ENCODE data around the gene TAOK3. TPM values are rescaled to one million over a fixed set of nuclear protein-coding genes. Genes with fewer than 3 reads are reported as not detected.
A peak's percentile ranks its signal among the peaks of the same experiment; 100 is the strongest.

TAOK3 gene
- total and polyA plus RNA-seq, 3 experiments from 2014 or later, result 52.5 to 129 (median 53.0) TPM

GRCh38 chr12:118220702-118221101 lies 152.0 kb downstream of the TAOK3 start:
- no peaks in the 10 kb centered on the region for H3K4me1 ChIP-seq (ENCODE audit: insufficient read depth, low read length)
- H3K4me3 ChIP-seq (ENCODE audit: low read length), result no peak overlapping the region
- H3K36me3 Mint-ChIP-seq, result peaks cover 0 to 50% (median 11%) of the 10 kb centered on the region in 3 donors
- DNase-seq, result no peak
- ChIA-PET POLR2A (no interaction called here), CTCF (interaction anchor here (1.1 kb wide), 1 partner anchor 156 kb away, joined by 4 read pairs; the partner anchor contains the start of gene SUDS3)
- H3K4me3 Mint-ChIP-seq, result no peak overlapping the region
- H3K27ac ChIP-seq (ENCODE audit: low read depth, low read length), result no peak overlapping the region
- H3K27me3 ChIP-seq (ENCODE audit: insufficient read depth, low read length, poor library complexity, severe bottlenecking), result no peaks in the 10 kb centered on the region
- no peaks in the 10 kb centered on the region for H3K9me3 ChIP-seq (ENCODE audit: low read length)
- no peaks in the 10 kb centered on the region for H3K36me3 ChIP-seq (ENCODE audit: insufficient read depth, low read length)
- no peaks in the 10 kb centered on the region for H3K9me3 Mint-ChIP-seq
- no peaks in the 10 kb centered on the region for H3K27me3 Mint-ChIP-seq
- H3K4me1 Mint-ChIP-seq, result peaks cover 0 to 4% (median 0%) of the 10 kb centered on the region in 3 donors
- peak overlapping the region in 1 of 8 donors; percentile 32 for H3K27ac Mint-ChIP-seq

GRCh38 chr12:118219772-118220171 lies 152.9 kb downstream of the TAOK3 start:
- Histone ChIP-seq H3K4me3 (ENCODE audit: low read length) (no peak overlapping the region), H3K9me3 (ENCODE audit: low read length) (no peaks in the 10 kb centered on the region), H3K36me3 (ENCODE audit: insufficient read depth, low read length) (no peaks in the 10 kb centered on the region), H3K4me1 (ENCODE audit: insufficient read depth, low read length) (no peaks in the 10 kb centered on the region), H3K27me3 (ENCODE audit: insufficient read depth, low read length, poor library complexity, severe bottlenecking) (no peaks in the 10 kb centered on the region), H3K27ac (ENCODE audit: low read depth, low read length) (no peak overlapping the region)
- POLR2A ChIA-PET, result no interaction called here
- peaks cover 0 to 4% (median 0%) of the 10 kb centered on the region in 3 donors for H3K4me1 Mint-ChIP-seq
- H3K36me3 Mint-ChIP-seq, result peaks cover 0 to 48% (median 11%) of the 10 kb centered on the region in 3 donors
- H3K9me3 Mint-ChIP-seq, result no peaks in the 10 kb centered on the region
- CTCF ChIA-PET, result interaction anchor here (0.8 kb wide), 1 partner anchor 10 kb away, joined by 3 read pairs; no protein-coding TSS in a partner anchor
- H3K4me3 Mint-ChIP-seq, result no peak overlapping the region
- H3K27ac Mint-ChIP-seq, result peak overlapping the region in 4 of 8 donors; percentile 56 to 79 (median 66)
- H3K27me3 Mint-ChIP-seq, result no peaks in the 10 kb centered on the region
- DNase-seq, result no peak

- Histone ChIP-seq H3K9me3 (ENCODE audit: low read length) (no peaks in the 10 kb centered on the region), H3K4me1 (ENCODE audit: insufficient read depth, low read length) (no peaks in the 10 kb centered on the region), H3K4me3 (ENCODE audit: low read length) (no peak overlapping the region), H3K27ac (ENCODE audit: low read depth, low read length) (no peak overlapping the region), H3K36me3 (ENCODE audit: insufficient read depth, low read length) (no peaks in the 10 kb centered on the region), H3K27me3 (ENCODE audit: insufficient read depth, low read length, poor library complexity, severe bottlenecking) (no peaks in the 10 kb centered on the region)
- CTCF ChIA-PET, result interaction anchor here (0.8 kb wide), 1 partner anchor 10 kb away, joined by 3 read pairs; no protein-coding TSS in a partner anchor
- Mint-ChIP-seq H3K4me1 (peaks cover 0 to 4% (median 0%) of the 10 kb centered on the region in 3 donors), H3K27ac (peak overlapping the region in 4 of 8 donors; percentile 9 to 66 (median 50)), H3K36me3 (peaks cover 0 to 44% (median 11%) of the 10 kb centered on the region in 3 donors), H3K4me3 (no peak overlapping the region), H3K9me3 (no peaks in the 10 kb centered on the region), H3K27me3 (no peaks in the 10 kb centered on the region)
- POLR2A ChIA-PET, result no interaction called here
- DNase-seq, result no peak
These were observed 153.6 kb downstream of the TAOK3 start for GRCh38 chr12:118219106-118219505.

DNA sequence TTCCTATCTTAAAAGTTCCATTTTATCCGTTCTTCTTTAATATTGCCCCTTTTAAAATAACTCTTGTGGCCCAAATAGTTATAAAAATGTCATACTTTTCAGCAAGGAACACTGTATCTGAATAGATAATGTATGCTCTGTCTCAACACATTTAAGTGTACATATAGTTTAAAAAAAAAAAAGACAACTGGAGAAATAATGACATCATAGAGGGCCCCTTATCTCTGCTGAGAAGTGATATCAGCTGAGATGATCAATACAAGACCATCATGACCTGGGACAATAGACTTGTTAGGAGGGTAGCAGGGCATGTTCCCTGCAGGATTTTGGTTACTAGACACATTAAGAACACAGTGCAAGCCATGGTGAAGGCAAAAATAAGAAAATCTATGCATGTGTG lies 159.3 kb downstream of the TAOK3 start:
- no peak overlapping the region for H3K4me3 ChIP-seq (ENCODE audit: low read length)
- H3K27ac ChIP-seq (ENCODE audit: low read depth, low read length), result no peak overlapping the region
- ChIA-PET CTCF (no interaction called here), POLR2A (no interaction called here)
- H3K4me3 Mint-ChIP-seq, result no peak overlapping the region
- peak overlapping the region in 3 of 8 donors; percentile 7 to 78 (median 23) for H3K27ac Mint-ChIP-seq
- H3K36me3 Mint-ChIP-seq, result peaks cover 0 to 69% (median 13%) of the 10 kb centered on the region in 3 donors
- peaks cover 4% of the 10 kb centered on the region for H3K36me3 ChIP-seq (ENCODE audit: insufficient read depth, low read length)
- peaks cover 0 to 4% (median 0%) of the 10 kb centered on the region in 3 donors for H3K4me1 Mint-ChIP-seq
- H3K9me3 Mint-ChIP-seq, result no peaks in the 10 kb centered on the region
- H3K9me3 ChIP-seq (ENCODE audit: low read length), result no peaks in the 10 kb centered on the region
- no peaks in the 10 kb centered on the region for H3K4me1 ChIP-seq (ENCODE audit: insufficient read depth, low read length)
- H3K27me3 ChIP-seq (ENCODE audit: insufficient read depth, low read length, poor library complexity, severe bottlenecking), result no peaks in the 10 kb centered on the region
- peaks cover 0 to 2% of the 10 kb centered on the region in 2 donors for H3K27me3 Mint-ChIP-seq
- DNase-seq, result no peak

- Histone ChIP-seq H3K27me3 (ENCODE audit: insufficient read depth, low read length, poor library complexity, severe bottlenecking) (no peaks in the 10 kb centered on the region), H3K27ac (ENCODE audit: low read depth, low read length) (no peak overlapping the region), H3K36me3 (ENCODE audit: insufficient read depth, low read length) (peaks cover 4% of the 10 kb centered on the region), H3K4me1 (ENCODE audit: insufficient read depth, low read length) (no peaks in the 10 kb centered on the region), H3K9me3 (ENCODE audit: low read length) (no peaks in the 10 kb centered on the region), H3K4me3 (ENCODE audit: low read length) (no peak overlapping the region)
- CTCF ChIA-PET, result interaction anchor here (1.1 kb wide), 1 partner anchor 29 kb away, joined by 3 read pairs; no protein-coding TSS in a partner anchor
- Mint-ChIP-seq H3K4me3 (no peak overlapping the region), H3K27me3 (peaks cover 0 to 2% of the 10 kb centered on the region in 2 donors), H3K4me1 (peaks cover 0 to 4% (median 0%) of the 10 kb centered on the region in 3 donors), H3K36me3 (peaks cover 0 to 70% (median 13%) of the 10 kb centered on the region in 3 donors), H3K9me3 (no peaks in the 10 kb centered on the region), H3K27ac (peak overlapping the region in 3 of 8 donors; percentile 5 to 37 (median 23))
- POLR2A ChIA-PET, result no interaction called here
- DNase-seq, result no peak
These were observed 160.1 kb downstream of the TAOK3 start for GRCh38 chr12:118212606-118213005.

DNA sequence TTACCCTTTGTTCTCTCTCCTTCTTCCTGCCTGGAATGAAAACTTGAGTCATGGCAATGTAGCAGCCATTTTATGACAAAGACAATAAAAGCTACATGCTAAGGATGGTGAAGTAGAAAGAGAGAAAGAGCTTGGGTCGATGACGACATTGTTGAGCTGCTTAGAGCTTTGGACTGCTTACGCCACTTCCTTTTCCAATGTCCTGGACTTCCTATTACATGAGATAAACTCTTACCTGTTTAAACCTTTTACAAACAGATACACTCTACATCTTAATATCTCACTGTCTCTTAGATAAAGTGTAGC lies 166.6 kb downstream of the TAOK3 start:
- DNase-seq, result no peak
- no peak overlapping the region for H3K27ac ChIP-seq (ENCODE audit: low read depth, low read length)
- H3K27ac Mint-ChIP-seq, result peak overlapping the region in 4 of 8 donors; percentile 23 to 86 (median 56)
- CTCF ChIA-PET, result no interaction called here
- POLR2A ChIA-PET, result no interaction called here
- H3K36me3 ChIP-seq (ENCODE audit: insufficient read depth, low read length), result peaks cover 12% of the 10 kb centered on the region
- no peaks in the 10 kb centered on the region for H3K4me1 ChIP-seq (ENCODE audit: insufficient read depth, low read length)
- H3K36me3 Mint-ChIP-seq, result peaks cover 0 to 47% (median 6%) of the 10 kb centered on the region in 3 donors
- H3K4me3 ChIP-seq (ENCODE audit: low read length), result no peak overlapping the region
- H3K9me3 Mint-ChIP-seq, result no peaks in the 10 kb centered on the region
- H3K27me3 Mint-ChIP-seq, result no peaks in the 10 kb centered on the region
- no peak overlapping the region for H3K4me3 Mint-ChIP-seq
- H3K9me3 ChIP-seq (ENCODE audit: low read length), result no peaks in the 10 kb centered on the region
- H3K27me3 ChIP-seq (ENCODE audit: insufficient read depth, low read length, poor library complexity, severe bottlenecking), result no peaks in the 10 kb centered on the region
- H3K4me1 Mint-ChIP-seq, result no peaks in the 10 kb centered on the region

- H3K36me3 ChIP-seq (ENCODE audit: insufficient read depth, low read length), result peaks cover 22% of the 10 kb centered on the region
- CTCF ChIA-PET, result interaction anchor here (1.2 kb wide), 1 partner anchor 11 kb away, joined by 3 read pairs; no protein-coding TSS in a partner anchor
These were observed 178.7 kb downstream of the TAOK3 start for GRCh38 chr12:118193958-118194357.

GRCh38 chr12:118193477-118193876 lies 179.2 kb downstream of the TAOK3 start:
- POLR2A ChIA-PET, result no interaction called here
- Histone ChIP-seq H3K36me3 (ENCODE audit: insufficient read depth, low read length) (peaks cover 21% of the 10 kb centered on the region), H3K27ac (ENCODE audit: low read depth, low read length) (no peak overlapping the region), H3K9me3 (ENCODE audit: low read length) (no peaks in the 10 kb centered on the region), H3K4me1 (ENCODE audit: insufficient read depth, low read length) (no peaks in the 10 kb centered on the region), H3K4me3 (ENCODE audit: low read length) (no peak overlapping the region), H3K27me3 (ENCODE audit: insufficient read depth, low read length, poor library complexity, severe bottlenecking) (no peaks in the 10 kb centered on the region)
- Mint-ChIP-seq H3K36me3 (peaks cover 5 to 62% (median 22%) of the 10 kb centered on the region in 3 donors), H3K27ac (no peak overlapping the region), H3K27me3 (no peaks in the 10 kb centered on the region), H3K4me3 (no peak overlapping the region), H3K4me1 (peaks cover 0 to 4% (median 0%) of the 10 kb centered on the region in 3 donors), H3K9me3 (no peaks in the 10 kb centered on the region)
- no peak for DNase-seq
- CTCF ChIA-PET, result interaction anchor here (1.2 kb wide), 1 partner anchor 11 kb away, joined by 3 read pairs; no protein-coding TSS in a partner anchor

More at GRCh38 chr12:118193958-118194357, 178.7 kb downstream of the TAOK3 start:
- no peaks in the 10 kb centered on the region for H3K9me3 ChIP-seq (ENCODE audit: low read length)
- H3K27ac ChIP-seq (ENCODE audit: low read depth, low read length), result no peak overlapping the region
- H3K36me3 Mint-ChIP-seq, result peaks cover 5 to 62% (median 23%) of the 10 kb centered on the region in 3 donors
- no peaks in the 10 kb centered on the region for H3K27me3 Mint-ChIP-seq
- peak overlapping the region in 3 of 8 donors; percentile 3 to 60 (median 43) for H3K27ac Mint-ChIP-seq
- H3K4me1 ChIP-seq (ENCODE audit: insufficient read depth, low read length), result no peaks in the 10 kb centered on the region
- DNase-seq, result no peak
- H3K27me3 ChIP-seq (ENCODE audit: insufficient read depth, low read length, poor library complexity, severe bottlenecking), result no peaks in the 10 kb centered on the region
- POLR2A ChIA-PET, result no interaction called here
- no peaks in the 10 kb centered on the region for H3K9me3 Mint-ChIP-seq
- H3K4me3 ChIP-seq (ENCODE audit: low read length), result no peak overlapping the region
- no peak overlapping the region for H3K4me3 Mint-ChIP-seq
- peaks cover 0 to 4% (median 0%) of the 10 kb centered on the region in 3 donors for H3K4me1 Mint-ChIP-seq
